HG03469 (cell line): ENCODE results near the gene CCNF.
"Not testable (repeated sequence)": the region's sequence is repeated elsewhere in the genome, so short reads cannot be mapped to it uniquely, and the experiment has no call there.

Experiments used
- ATAC-seq: cut with Tn5 transposase; IDR thresholded peaks from one replicate; pipeline ENCODE4 v1.9.1; 2021; ENCODE audit warnings: mild to moderate bottlenecking, moderate library complexity, moderate number of reproducible peaks; ENCODE audit not compliant: unreplicated experiment

The CCNF gene

GRCh38 chr16:2429034-2429770 is at the start of gene CCNF:
CCNF (plus strand) TSS chr16:2429447; CDS start chr16:2429482, 35 bp downstream.
- peak; percentile 57 for ATAC-seq

GRCh38 chr16:2383501-2383900 is 45.7 kb upstream of the CCNF start:
- no peak for ATAC-seq

GRCh38 chr16:2384426-2384825 is 44.8 kb upstream of the CCNF start:
- ATAC-seq: no peak

- no peak for ATAC-seq
These were observed 43.9 kb upstream of the CCNF start for GRCh38 chr16:2385190-2385836.

DNA sequence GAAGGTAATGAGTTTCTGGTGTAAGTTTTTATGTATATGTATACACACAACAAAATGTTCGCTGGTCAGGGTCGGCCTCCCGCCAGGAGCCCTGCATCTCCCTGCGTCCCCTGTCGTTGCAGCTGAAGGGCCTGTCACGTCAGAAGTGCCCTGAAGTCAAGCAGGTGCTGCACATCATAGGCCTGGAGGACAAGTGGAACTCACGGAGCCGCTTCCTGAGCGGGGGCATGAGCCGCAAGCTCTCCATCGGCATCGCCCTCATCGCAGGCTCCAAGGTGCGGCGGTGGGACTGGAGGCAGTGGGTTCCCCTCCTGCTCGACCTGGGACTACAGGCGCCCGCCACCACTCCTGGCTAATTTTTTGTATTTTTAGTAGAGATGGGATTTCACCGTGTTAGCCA is 43.3 kb upstream of the CCNF start:
- ATAC-seq: not testable (repeated sequence)

- ATAC-seq: no peak
These were observed 42.3 kb upstream of the CCNF start for GRCh38 chr16:2386990-2387389.

DNA sequence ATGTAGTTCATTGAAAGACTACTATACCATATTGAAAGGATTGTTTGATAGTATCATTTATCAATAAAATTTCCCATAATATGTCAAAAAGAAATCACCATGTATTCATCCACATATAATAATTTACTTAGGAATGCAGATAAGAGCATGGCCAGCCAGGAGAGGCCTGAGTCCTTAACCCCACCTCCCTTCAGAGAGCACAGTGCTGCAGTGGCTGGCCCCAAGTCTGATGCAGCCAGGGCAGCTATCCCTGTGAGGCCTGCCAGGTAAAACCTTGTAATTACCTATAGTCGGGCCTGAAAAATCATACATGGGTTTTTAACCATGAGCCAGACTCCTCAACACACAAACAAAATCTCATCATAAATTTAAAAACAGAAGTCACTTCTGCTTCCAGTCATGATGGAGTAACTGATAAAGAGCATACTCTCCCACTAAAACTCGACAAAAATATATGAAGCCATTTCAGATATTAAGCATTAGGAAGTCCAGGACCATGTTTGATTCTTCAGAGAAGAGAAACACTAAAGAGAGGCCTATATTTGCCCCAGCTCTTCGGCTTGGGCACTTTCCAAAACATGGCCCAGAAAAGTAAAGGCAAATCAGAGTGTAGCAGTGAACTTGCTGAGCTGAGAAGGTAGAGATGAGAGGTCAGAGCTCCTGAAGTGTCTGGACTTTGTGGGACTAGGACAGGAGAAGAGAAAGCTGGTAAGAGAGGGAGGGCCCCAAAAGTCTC is 40.9 kb upstream of the CCNF start:
- no peak for ATAC-seq

DNA sequence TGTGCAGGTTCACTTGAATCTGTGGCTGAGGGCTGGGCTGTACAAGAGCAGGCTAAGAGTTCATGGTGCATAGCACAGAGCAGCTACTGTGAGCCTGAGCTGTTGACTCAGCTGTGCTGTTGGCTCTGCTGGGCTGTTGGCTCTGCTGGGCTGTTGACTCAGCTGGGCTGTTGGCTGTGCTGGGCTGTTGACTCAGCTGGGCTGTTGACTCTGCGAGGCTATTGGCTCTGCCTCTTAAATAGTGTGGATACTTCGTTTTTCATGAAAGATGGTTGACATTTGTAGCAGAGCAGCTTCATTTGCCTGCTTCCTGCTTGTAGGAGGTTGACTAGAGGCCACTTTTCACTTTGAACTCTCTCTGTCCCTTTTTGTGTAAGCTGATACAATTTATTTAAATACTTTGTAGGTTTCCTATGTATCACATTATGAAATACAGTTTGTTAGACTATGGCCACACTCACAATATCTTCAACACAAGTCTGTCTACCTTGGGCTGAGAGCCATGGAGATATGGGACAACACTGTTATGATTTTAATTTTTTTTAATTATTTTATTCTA is 40.3 kb upstream of the CCNF start:
- no peak for ATAC-seq

- ATAC-seq: no peak
These were observed 37.2 kb upstream of the CCNF start for GRCh38 chr16:2392025-2392424.

DNA sequence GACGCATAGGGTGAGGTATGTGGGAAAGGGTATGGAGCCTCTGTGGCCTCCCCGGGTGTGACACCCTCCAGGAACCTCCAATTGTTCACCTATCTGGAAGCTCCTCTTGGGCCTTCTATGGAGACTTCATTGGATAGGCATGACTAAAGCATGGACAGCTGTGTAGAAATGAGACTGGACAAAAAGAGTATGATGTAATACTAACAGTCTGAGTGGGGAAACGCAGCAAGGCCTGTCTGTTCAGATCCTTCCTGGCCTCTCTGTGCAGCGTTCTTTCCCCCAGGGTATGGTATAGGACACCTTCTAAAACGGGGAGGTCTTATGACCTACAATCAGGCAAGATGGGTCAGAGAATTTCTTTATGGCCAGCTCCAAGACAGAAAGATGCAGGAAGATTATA is 30.7 kb upstream of the CCNF start:
- no peak for ATAC-seq

- no peak for ATAC-seq
These were observed 25.1 kb upstream of the CCNF start for GRCh38 chr16:2404099-2404498.

DNA sequence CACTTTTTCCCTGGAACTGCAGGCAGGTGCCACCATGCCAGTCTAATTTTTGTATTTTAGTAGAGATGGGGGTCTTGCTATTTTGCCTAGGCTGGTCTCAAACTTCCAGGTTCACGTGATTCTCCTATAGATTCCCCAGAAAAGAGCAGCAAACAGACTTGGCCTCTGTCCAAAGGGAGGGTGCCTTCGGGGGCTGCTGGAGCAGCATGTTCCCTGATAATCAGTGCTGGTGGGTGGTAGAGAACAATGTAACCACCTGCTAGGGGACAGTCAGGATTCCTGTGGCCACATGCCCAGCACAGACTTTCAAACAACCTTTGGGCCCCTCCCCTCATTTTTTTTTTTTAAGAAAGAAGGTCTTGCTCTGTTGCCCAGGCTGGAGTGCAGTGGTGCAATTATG is 14.2 kb upstream of the CCNF start:
- ATAC-seq: no peak

- no peak for ATAC-seq
These were observed 9.2 kb upstream of the CCNF start for GRCh38 chr16:2420035-2420434.

GRCh38 chr16:2422123-2422867 is 7.0 kb upstream of the CCNF start:
- no peak for ATAC-seq

DNA sequence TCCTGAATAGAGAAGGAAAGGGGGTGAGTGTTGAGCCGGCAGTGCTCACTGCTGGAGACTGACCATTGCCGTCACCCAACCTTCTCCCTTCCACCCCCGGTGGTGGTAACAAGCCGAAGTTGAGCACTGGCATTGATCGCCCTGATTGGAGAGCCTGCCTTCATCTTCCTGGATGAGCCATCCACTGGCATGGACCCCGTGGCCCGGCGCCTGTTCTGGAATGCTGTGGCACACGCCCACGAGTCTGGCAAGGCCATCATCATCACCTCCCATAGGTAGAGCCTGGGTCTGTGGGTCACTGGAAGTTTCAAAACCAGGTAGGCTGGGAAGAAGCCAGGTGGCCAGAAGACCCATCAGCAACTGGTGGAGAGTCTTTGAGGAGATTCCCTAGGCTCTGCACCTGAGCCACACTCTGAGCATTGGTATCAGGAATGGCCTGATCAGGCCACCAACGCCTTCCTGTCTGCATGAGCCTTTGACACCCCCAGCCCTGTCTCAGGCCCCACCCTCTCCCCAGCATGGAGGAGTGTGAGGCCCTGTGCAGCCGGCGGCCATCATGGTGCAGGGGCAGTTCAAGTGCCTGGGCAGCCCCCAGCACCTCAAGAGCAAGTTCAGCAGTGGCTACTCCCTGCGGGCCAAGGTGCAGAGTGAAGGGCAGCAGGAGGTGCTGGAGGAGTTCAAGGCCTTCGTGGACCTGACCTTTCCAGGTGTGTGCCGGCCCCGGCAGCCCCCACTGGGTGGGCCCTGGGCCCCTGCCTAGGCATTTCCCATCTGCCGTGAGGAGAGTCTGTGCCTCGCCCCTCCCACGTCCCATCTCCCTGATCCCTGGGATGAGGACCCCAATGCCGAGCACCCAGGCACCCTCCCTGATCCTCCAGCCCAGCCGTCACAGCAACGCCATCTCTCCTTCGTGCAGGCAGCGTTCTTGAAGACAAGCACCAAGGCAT is 4.9 kb upstream of the CCNF start:
- no peak for ATAC-seq

DNA sequence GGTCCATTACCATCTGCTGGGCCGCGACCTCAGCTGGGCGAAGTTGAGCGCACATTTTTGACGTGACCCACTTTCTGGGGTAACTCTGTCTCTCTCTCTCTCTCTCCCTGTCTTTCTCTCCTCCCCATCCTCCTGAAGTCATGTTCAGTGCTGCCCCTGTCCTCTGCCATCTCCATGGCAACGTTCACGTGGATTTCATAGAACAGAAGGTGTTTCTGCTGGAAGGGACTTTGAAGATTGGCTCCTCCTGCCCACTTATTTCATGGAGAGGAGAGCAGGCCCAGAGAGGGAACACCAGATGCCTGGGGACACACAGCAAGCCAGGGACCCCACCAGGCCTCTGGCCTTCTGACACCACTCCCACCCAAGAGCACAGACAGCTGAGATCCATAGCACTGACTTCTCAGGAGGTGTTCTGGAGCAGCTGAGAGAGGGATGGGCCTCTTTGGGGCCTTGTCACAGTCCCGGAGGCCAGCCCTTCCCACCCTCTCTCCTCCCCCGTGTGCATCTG is 4.2 kb upstream of the CCNF start:
- no peak for ATAC-seq

DNA sequence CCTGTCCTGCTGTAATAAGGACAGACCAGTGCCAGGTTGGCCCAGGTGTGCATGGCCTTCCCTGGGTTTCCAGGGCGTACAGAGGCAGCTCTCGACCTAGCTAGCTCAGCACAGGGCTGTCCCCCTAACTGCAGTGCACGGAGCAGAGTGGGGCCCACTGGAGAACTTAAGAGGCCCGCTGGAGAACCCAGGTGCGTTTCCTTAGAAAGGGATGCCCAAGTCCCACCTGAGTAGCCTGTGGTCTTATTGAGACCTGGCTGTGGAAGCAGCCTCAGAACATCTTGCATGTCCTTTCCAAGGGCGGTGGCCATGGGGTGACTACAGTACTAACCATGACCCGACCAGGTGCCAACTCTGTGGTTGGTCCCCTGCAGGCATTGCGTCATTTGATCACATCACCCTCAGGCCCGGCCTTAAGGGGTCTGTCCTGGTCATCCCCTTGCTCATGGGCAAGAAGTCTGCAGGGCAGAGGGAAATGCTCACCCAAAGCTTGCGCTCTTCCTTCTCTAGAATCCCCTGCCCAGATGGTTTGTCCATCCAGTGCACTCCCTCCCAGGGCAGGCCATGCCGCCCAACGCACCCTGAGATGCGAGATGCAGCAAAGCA is 3.3 kb upstream of the CCNF start:
- no peak for ATAC-seq

DNA sequence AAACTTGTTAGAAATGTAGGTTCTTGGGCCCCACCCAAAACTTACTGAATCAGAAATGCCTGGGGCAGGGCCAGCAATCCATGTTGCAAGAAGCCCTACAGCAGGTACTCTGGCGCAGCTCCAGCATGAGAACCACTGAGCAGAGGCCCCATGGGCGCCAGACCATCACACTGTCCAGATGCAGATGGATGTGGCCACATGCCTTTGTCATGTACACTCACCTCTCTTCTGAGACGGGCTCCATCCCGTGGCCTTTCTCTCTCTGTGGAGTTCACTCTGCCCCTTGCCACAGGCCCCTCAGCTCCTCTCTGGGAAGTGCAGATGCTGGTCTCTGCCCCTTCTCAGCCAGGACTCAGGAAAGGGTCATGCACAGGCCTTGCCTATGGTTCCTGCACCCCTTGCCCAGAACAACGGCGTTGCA is 2.3 kb upstream of the CCNF start:
- no peak for ATAC-seq

GRCh38 chr16:2427526-2427925 is 1.7 kb upstream of the CCNF start:
- ATAC-seq: no peak
